A673 (cell line): ENCODE measurements around the gene SNRPA1. TPM values are rescaled to one million over a fixed set of nuclear protein-coding genes. Genes with fewer than 3 reads are reported as not detected.

ENCODE experiments used
- BruUV-seq: library from RNA; stranded (reverse); fragments of 400-500 nt; replicated peaks from 2 replicates; lab custom pipeline; 2021; lab: Mats Ljungman, UMichigan
- CTCF ChIA-PET: fragments of 300-600 bp; sonication (Branson Sonifier 250); formaldehyde crosslinking; loops from one replicate; lab custom pipeline; 2022; ENCODE audit warnings: antibody characterized with exemption; lab: Charles Lee
- POLR2A ChIA-PET: fragments of 300-600 bp; sonication (Branson Sonifier 250); formaldehyde crosslinking; loops from one replicate; lab custom pipeline; 2022; ENCODE audit warnings: antibody characterized with exemption; ENCODE audit not compliant: low non-redundant PET; lab: Charles Lee
- DNase-seq: peaks from one replicate; pipeline ENCODE4 v3.0.0-alpha.2; 2015; ENCODE audit warnings: low spot score
- H3K27ac ChIP-seq: fragments of 200-600 bp; sonication (generic); 2 replicates; pipeline ENCODE4 v1.5.1; 2016; ENCODE audit warnings: mixed run types, low read depth, mild to moderate bottlenecking, mixed read lengths, antibody characterized with exemption, low read length; ENCODE audit not compliant: poor library complexity, severe bottlenecking
- H3K27me3 ChIP-seq: fragments of 200-600 bp; sonication (generic); replicated peaks from 2 replicates; pipeline ENCODE4 v1.6.1; 2017; ENCODE audit warnings: mixed run types, low read depth, mild to moderate bottlenecking, mixed read lengths, antibody characterized with exemption, low read length; ENCODE audit not compliant: insufficient read depth, poor library complexity
- H3K36me3 ChIP-seq: fragments of 200-600 bp; sonication (generic); 2 replicates; pipeline ENCODE4 v1.6.1; 2016; ENCODE audit warnings: mixed run types, mild to moderate bottlenecking, mixed read lengths, antibody characterized with exemption, low read length; ENCODE audit not compliant: insufficient read depth, poor library complexity, severe bottlenecking
- H3K4me1 ChIP-seq: fragments of 200-600 bp; sonication (generic); 2 replicates; pipeline ENCODE4 v1.6.1; 2017; ENCODE audit warnings: mixed run types, mild to moderate bottlenecking, mixed read lengths, antibody characterized with exemption, low read length; ENCODE audit not compliant: insufficient read depth, poor library complexity, severe bottlenecking
- H3K4me3 ChIP-seq: fragments of 200-600 bp; sonication (generic); 2 replicates; pipeline ENCODE4 v1.5.1; 2016; ENCODE audit warnings: low read depth, mixed run types, mild to moderate bottlenecking, mixed read lengths, low read length; ENCODE audit not compliant: poor library complexity, severe bottlenecking
- H3K9me3 ChIP-seq: fragments of 200-600 bp; sonication (generic); 2 replicates; pipeline ENCODE4 v1.6.1; 2016; ENCODE audit warnings: mixed run types, low read depth, mild to moderate bottlenecking, mixed read lengths, antibody characterized with exemption, low read length; ENCODE audit not compliant: poor library complexity, severe bottlenecking
- EZH2 ChIP-seq: fragments of 200-600 bp; sonication (generic); IDR thresholded peaks from 2 replicates; pipeline ENCODE4 v1.6.1; 2017; ENCODE audit warnings: borderline replicate concordance, low read depth, mild to moderate bottlenecking, mixed read lengths, antibody characterized with exemption, low read length; ENCODE audit not compliant: poor library complexity, severe bottlenecking
- intact Hi-C: fragments of 100-400 bp; cut with micrococcal nuclease; formaldehyde crosslinking; loops from one replicate; pipeline ENCODE4 v1.10.0; 2022; ENCODE audit not compliant: unreplicated experiment
- total RNA-seq: library from RNA; stranded (reverse); gene quantifications from 2 replicates; pipeline ENCODE4 v1.2.3, GENCODE V29; 2021
- TF ChIP-seq, protein P1 (sequence below): fragments of 300-800, 200-600 bp; sonication (generic); conservative IDR thresholded peaks from 2 replicates; pipeline ENCODE4 v1.5.1; 2017; ENCODE audit warnings: low read depth, mild to moderate bottlenecking, antibody characterized with exemption, low read length, moderate library complexity, mixed read lengths

The SNRPA1 gene
- total RNA-seq, 1 experiment from 2014 or later, result 206 TPM

DNA sequence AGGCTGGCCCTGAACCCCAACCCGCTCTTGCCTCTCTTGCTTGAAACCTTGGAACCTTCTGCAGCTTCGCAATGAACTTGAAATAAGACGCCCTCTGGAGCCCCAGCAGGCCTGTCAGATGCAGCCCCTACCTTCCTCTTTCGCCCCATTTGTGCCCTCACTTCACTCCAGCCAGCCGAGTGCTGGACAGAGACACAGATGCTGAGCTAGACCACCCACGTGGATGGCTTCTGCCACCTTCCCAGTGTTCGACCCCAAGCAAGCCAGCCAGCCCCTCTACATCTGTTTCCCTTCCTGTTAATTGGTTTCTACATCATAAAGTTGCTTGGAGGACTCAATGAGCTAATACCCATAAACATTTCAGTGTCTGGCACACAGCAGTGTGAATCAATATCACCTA, 23.8 kb upstream of the SNRPA1 start:
- H3K4me3 ChIP-seq, result no peak overlapping the region
- peaks cover 6% of the 10 kb centered on the region for H3K4me1 ChIP-seq
- H3K27me3 ChIP-seq, result no peaks in the 10 kb centered on the region
- no peak for DNase-seq
- ChIA-PET CTCF (no interaction called here), POLR2A (no interaction called here)
- no peaks in the 10 kb centered on the region for H3K9me3 ChIP-seq
- TF ChIP-seq, protein P1, sequence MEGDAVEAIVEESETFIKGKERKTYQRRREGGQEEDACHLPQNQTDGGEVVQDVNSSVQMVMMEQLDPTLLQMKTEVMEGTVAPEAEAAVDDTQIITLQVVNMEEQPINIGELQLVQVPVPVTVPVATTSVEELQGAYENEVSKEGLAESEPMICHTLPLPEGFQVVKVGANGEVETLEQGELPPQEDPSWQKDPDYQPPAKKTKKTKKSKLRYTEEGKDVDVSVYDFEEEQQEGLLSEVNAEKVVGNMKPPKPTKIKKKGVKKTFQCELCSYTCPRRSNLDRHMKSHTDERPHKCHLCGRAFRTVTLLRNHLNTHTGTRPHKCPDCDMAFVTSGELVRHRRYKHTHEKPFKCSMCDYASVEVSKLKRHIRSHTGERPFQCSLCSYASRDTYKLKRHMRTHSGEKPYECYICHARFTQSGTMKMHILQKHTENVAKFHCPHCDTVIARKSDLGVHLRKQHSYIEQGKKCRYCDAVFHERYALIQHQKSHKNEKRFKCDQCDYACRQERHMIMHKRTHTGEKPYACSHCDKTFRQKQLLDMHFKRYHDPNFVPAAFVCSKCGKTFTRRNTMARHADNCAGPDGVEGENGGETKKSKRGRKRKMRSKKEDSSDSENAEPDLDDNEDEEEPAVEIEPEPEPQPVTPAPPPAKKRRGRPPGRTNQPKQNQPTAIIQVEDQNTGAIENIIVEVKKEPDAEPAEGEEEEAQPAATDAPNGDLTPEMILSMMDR, result no peak
- intact Hi-C loops, result no loop called here
- H3K27ac ChIP-seq, result no peak overlapping the region
- BruUV-seq, result no TSS peak
- no peaks in the 10 kb centered on the region for H3K36me3 ChIP-seq

DNA sequence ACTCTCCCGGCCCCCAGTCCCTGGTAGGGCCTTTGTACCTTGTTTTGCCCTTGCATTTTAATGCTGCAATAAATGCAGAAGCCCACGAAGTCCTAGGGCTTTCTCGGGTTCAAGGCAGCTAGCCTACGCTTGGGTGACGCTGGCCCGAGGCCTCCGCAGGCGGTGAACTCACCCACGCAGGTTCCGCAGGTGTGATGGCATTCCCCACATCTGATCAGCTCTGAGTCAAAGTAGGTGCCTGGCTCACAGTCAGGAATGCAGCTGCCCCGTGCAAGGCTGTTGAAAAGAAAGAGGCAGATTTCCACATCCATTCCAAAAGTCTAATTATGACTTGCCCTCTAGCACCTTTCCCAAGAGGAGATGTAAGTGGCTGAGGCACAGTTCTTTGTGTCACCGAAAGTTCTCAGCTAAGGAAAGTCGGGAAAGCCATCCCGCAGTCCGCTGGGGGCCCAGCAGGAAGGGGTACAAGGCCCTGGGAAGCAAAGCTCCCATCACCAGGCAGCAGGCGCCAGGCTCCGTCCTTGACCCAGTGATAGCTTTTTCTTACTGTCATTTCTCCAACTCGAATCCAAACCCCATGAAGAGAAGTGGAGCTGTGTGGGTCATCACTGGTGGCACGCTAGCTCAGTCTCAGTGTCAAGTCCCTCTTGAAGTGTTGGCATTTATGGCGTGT, 23.2 kb upstream of the SNRPA1 start:
- TF ChIP-seq, protein P1, result no peak
- TF ChIP-seq EZH2, result no peak
- ChIA-PET POLR2A (no interaction called here), CTCF (no interaction called here)
- no peak for DNase-seq
- Histone ChIP-seq H3K27ac (no peak overlapping the region), H3K36me3 (no peaks in the 10 kb centered on the region), H3K9me3 (no peaks in the 10 kb centered on the region), H3K4me3 (no peak overlapping the region), H3K4me1 (peaks cover 6% of the 10 kb centered on the region), H3K27me3 (no peaks in the 10 kb centered on the region)
- no TSS peak for BruUV-seq
- intact Hi-C loops, result no loop called here

DNA sequence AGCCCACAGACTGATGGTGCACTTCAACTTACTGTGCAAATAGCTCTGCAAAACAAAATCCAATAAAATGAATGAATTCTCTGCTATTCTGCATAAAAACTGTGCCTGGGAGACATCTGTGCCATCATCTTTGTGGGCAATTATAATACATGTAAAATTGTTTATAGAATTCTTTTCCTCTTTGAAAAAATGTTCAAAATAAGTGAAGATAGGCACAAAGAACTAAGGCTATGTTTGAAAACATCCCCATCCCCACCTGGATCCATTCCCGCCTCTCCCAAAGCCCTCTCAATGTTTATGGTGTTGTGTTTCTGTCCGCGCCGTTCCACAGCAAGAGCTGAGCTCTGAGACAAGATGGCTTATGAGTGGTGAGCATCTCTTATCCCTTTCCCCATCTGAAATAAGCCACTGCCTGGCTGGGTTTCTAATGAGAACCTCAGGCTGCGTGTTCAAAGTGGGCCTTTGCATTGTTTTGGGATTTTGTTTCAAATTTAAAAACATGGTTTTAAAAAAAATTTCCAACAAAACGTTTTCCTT, 22.4 kb upstream of the SNRPA1 start:
- CTCF ChIA-PET, result no interaction called here
- Histone ChIP-seq H3K36me3 (no peaks in the 10 kb centered on the region), H3K27ac (no peak overlapping the region), H3K4me3 (no peak overlapping the region), H3K9me3 (no peaks in the 10 kb centered on the region), H3K27me3 (no peaks in the 10 kb centered on the region), H3K4me1 (peaks cover 6% of the 10 kb centered on the region)
- intact Hi-C loops, result no loop called here
- TF ChIP-seq, protein P1, result no peak
- TF ChIP-seq EZH2, result no peak
- POLR2A ChIA-PET, result no interaction called here
- no TSS peak for BruUV-seq
- DNase-seq, result no peak
